Left lung (tissue), 10 donors: ENCODE data around the gene TMPRSS15. TPM values are rescaled to one million over a fixed set of nuclear protein-coding genes. Genes with fewer than 3 reads are reported as not detected.
A peak's percentile ranks its signal among the peaks of the same experiment; 100 is the strongest.

ENCODE experiments used
- ATAC-seq: fragments of 200-7000 bp; cut with Tn5 transposase; one replicate; pipeline ENCODE4 v1.9.1; 2020; ENCODE audit warnings: moderate library complexity
- DNase-seq, 4 donors: peaks; one replicate each; pipeline ENCODE4 v3.0.0-alpha.2; 2013 to 2020
- H3K27ac ChIP-seq, 2 donors: fragments of 200-600 bp; sonication (generic) in 1 of 2; one replicate each; pipeline versions ENCODE4 v1.5.0 to v1.8.0; 2020 to 2021
- H3K27me3 ChIP-seq, 2 donors: fragments of 200-600 bp; sonication (generic) in 1 of 2; one replicate each; pipeline versions ENCODE4 v1.5.0 to v1.8.0; 2020 to 2021
- H3K36me3 ChIP-seq, 2 donors: fragments of 200-600 bp; sonication (generic) in 1 of 2; one replicate each; pipeline versions ENCODE4 v1.5.0 to v1.8.0; 2020 to 2021
- H3K4me1 ChIP-seq, 2 donors: fragments of 200-600 bp; one replicate each; pipeline ENCODE4 v1.8.0; 2021
- H3K4me3 ChIP-seq, 2 donors: fragments of 200-600 bp; sonication (generic) in 1 of 2; one replicate each; pipeline versions ENCODE4 v1.5.0 to v1.8.0; 2020 to 2021; ENCODE audit warnings: mild to moderate bottlenecking in 1 of 2
- H3K9me3 ChIP-seq, 2 donors: fragments of 200-600 bp; sonication (generic) in 1 of 2; one replicate each; pipeline versions ENCODE4 v1.5.0 to v1.8.0; 2020 to 2021
- CTCF ChIP-seq, 2 donors: fragments of 200-600 bp; sonication (generic) in 1 of 2; IDR thresholded peaks; one replicate each; pipeline versions ENCODE4 v1.5.0 to v1.8.0; 2021; ENCODE audit warnings: antibody characterized with exemption in 2 of 2
- intact Hi-C, 2 donors: fragments of 100-400 bp; cut with DNase I; formaldehyde crosslinking; loops; one replicate each; pipeline versions ENCODE4 v1.11.2 to v1.14.2; 2022
- polyA plus RNA-seq, 6 donors: library from polyadenylated mRNA; unstranded; fragments of 120-200 nt; gene quantifications; one replicate each; pipeline ENCODE4 v1.2.1, GENCODE V29; 2013; ENCODE audit not compliant: insufficient read length in 6 of 6
- total RNA-seq, 2 donors: library from RNA; stranded (reverse); fragmentation: NEBNext Ultra II Directional; extraction: Animal tissue kit (Norgen Biotek cat#: 25700); gene quantifications; one replicate each; pipeline ENCODE4 v1.2.1, GENCODE V29; 2021
- donor health status: DM: no; HTN: yes; CAD: no.
- donor health status: DM: no; HTN: no; CAD: no.

TMPRSS15 gene
- total and polyA plus RNA-seq, 8 donors, result 0.04 TPM; not detected in 7

- no peaks in the 10 kb centered on the region for H3K9me3 ChIP-seq
- no peaks in the 10 kb centered on the region for H3K27me3 ChIP-seq
- DNase-seq (no peak), ATAC-seq (no peak)
- H3K4me3 ChIP-seq, result no peak overlapping the region
- TF ChIP-seq CTCF (IDR thresholded peaks at IDR 0.05), result no peak
- H3K27ac ChIP-seq, result no peak overlapping the region
- no peaks in the 10 kb centered on the region for H3K4me1 ChIP-seq
- intact Hi-C loops, result no loop called here
- H3K36me3 ChIP-seq, result no peaks in the 10 kb centered on the region
Measured at GRCh38 chr21:18373606-18374005, 30.0 kb downstream of the TMPRSS15 start.

- H3K4me3 ChIP-seq, result no peak overlapping the region
- ATAC-seq, result no peak
- H3K27ac ChIP-seq, result no peak overlapping the region
- H3K4me1 ChIP-seq, result no peaks in the 10 kb centered on the region
- no peaks in the 10 kb centered on the region for H3K27me3 ChIP-seq
- TF ChIP-seq CTCF (IDR thresholded peaks at IDR 0.05), result no peak
- H3K36me3 ChIP-seq, result no peaks in the 10 kb centered on the region
- no peaks in the 10 kb centered on the region for H3K9me3 ChIP-seq
- intact Hi-C loops, result no loop called here
- no peak for DNase-seq
Measured at GRCh38 chr21:18370301-18370700, 33.3 kb downstream of the TMPRSS15 start.

- no peak overlapping the region for H3K27ac ChIP-seq
- H3K9me3 ChIP-seq, result no peaks in the 10 kb centered on the region
- H3K4me3 ChIP-seq, result no peak overlapping the region
- DNase-seq (peak in 1 of 4 donors; percentile 16), ATAC-seq (no peak)
- no peaks in the 10 kb centered on the region for H3K36me3 ChIP-seq
- H3K4me1 ChIP-seq, result no peaks in the 10 kb centered on the region
- intact Hi-C loops, result no loop called here
- H3K27me3 ChIP-seq, result no peaks in the 10 kb centered on the region
- peak in 1 of 2 donors; percentile 10 for TF ChIP-seq CTCF (IDR thresholded peaks at IDR 0.05)
Measured at GRCh38 chr21:18369115-18369514, 34.5 kb downstream of the TMPRSS15 start.

- Histone ChIP-seq H3K9me3 (no peaks in the 10 kb centered on the region), H3K27ac (no peak overlapping the region), H3K36me3 (no peaks in the 10 kb centered on the region), H3K27me3 (no peaks in the 10 kb centered on the region), H3K4me3 (no peak overlapping the region), H3K4me1 (no peaks in the 10 kb centered on the region)
- no peak for ATAC-seq
- intact Hi-C loops, result no loop called here
- no peak for TF ChIP-seq CTCF (IDR thresholded peaks at IDR 0.05)
- no peak for DNase-seq
Measured at GRCh38 chr21:18368205-18368604, 35.4 kb downstream of the TMPRSS15 start.

GRCh38 chr21:18356801-18357200 is 46.8 kb downstream of the TMPRSS15 start:
- intact Hi-C loops, result no loop called here
- no peaks in the 10 kb centered on the region for H3K4me1 ChIP-seq
- DNase-seq, result no peak
- H3K27ac ChIP-seq, result no peak overlapping the region
- no peaks in the 10 kb centered on the region for H3K27me3 ChIP-seq
- no peak for ATAC-seq
- H3K4me3 ChIP-seq, result no peak overlapping the region
- TF ChIP-seq CTCF (IDR thresholded peaks at IDR 0.05), result no peak
- no peaks in the 10 kb centered on the region for H3K9me3 ChIP-seq
- no peaks in the 10 kb centered on the region for H3K36me3 ChIP-seq
